Caki2 (cell line): ENCODE results near the gene CSHL1. TPM values are rescaled to one million over a fixed set of nuclear protein-coding genes. Genes with fewer than 3 reads are reported as not detected.

ENCODE experiments used
- DNase-seq: peaks from one replicate; pipeline ENCODE4 v3.0.0-alpha.2; 2015; ENCODE audit warnings: low read depth
- in situ Hi-C: cut with HindIII; loops from 2 replicates; pipeline ENCODE4 v1.10.0; 2016; ENCODE audit warnings: low sequenced_read_pairs, low pct_unique_long_range_greater_than_20kb, mixed read lengths
- total RNA-seq: library from RNA; depleted of rRNA; stranded (reverse); fragments of >200 nt; shearing (Covaris generic); gene quantifications from 2 replicates; pipeline ENCODE4 v1.2.3, GENCODE V29; 2014; ENCODE audit warnings: low replicate concordance

Gene CSHL1
- total RNA-seq, 1 experiment from 2014 or later, result not detected

DNA sequence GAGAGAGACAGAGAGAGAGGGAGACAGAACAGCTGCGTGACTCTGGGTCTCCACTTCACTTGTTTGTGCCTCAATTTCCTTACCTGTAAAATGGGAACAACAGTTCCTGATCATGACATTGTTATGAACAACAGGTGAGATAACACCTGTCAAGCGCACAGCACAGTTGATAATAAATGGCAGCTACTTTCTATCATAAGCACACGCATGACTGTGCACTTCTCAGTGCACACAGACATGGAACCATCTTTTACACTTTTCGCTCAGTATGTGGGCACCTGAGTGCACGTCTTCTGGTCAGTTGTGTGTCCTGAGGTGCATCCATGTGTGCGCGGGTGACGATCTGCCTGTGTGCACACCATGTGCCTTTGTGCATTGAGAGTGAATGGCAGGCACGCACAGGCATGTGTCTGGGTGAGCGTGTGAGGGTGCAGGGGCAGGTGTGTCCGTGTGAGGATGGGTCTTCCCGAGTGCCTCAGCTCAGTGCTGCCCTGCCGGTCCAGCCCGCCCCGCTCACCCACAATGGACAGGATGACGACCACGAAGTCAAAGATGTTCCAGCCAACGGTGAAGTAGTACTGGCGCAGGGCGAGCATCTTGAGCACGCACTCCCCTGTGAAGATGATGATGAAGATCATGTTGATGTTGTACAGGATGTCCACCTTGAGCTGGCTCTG is 31.4 kb upstream of the CSHL1 start:
- in situ Hi-C loops, result no loop called here
- DNase-seq, result no peak

- DNase-seq, result no peak
- in situ Hi-C loops, result no loop called here
Observed at GRCh38 chr17:63941751-63942150, 30.7 kb upstream of the CSHL1 start.

DNA sequence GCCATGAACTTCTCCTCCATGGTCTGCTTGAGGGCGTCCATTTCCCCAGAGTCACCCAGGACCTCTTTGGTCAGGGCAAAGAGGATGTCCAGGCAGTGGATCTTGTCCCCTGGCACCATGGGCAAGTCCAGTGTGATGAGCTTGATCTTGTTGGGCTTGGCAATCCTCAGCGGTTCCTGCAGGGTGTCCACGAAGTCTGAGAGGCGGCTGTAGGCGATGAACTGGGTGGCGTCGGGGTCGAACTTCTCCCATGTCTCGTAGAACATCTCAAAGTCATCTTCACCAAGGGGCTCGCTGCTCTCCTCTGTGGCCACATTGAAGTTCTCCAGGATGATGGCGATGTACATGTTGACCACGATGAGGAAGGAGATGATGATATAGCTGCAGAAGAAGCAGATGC is 30.1 kb upstream of the CSHL1 start:
- in situ Hi-C loops, result no loop called here
- DNase-seq, result no peak

DNA sequence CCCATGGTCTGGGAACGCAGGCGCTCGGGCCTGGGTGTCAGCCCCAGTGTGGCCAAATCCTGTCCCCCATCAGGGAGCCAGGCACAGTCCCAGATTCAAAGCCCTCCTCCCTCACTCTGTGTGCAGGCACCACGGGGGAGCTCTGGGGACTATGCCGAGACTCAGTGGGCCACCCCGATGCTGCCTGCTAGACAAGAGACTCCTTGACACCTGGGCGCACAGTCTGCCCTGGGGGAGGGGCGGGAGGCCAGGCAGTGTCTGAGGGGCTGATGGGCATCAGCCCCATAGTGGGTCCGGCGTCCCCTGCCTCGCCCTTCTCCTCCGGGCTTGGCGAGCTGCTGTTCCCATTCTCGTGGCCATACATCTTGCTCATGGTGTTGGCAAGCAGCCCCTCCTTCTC is 29.5 kb upstream of the CSHL1 start:
- in situ Hi-C loops, result no loop called here
- no peak for DNase-seq

GRCh38 chr17:63939884-63940283 is 28.8 kb upstream of the CSHL1 start:
- in situ Hi-C loops, result no loop called here
- DNase-seq, result no peak

- no peak for DNase-seq
- in situ Hi-C loops, result no loop called here
Observed at GRCh38 chr17:63939401-63939800, 28.3 kb upstream of the CSHL1 start.

- in situ Hi-C loops, result no loop called here
- no peak for DNase-seq
Observed at GRCh38 chr17:63937920-63938319, 26.9 kb upstream of the CSHL1 start.

DNA sequence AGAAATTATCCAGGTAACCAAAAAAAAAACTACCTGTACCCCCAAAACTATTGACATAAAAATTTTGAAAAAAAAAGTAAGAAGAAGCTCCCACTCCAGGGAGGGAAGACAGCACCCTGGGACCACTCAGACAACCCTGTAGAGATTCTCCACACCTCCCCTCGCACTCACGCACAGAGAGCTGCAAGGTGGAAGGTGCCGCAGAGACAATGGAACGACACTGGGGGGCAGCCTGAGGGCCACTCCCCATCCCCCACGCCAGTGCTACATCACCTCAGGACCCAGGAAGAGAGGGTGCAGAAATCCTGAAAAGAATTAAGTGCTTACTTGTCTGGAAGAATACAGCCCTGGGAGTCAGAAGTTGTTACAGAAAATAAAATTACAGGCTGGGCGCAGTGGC is 26.3 kb upstream of the CSHL1 start:
- DNase-seq, result no peak
- in situ Hi-C loops, result no loop called here

- no peak for DNase-seq
- in situ Hi-C loops, result no loop called here
Observed at GRCh38 chr17:63934183-63935112, 23.4 kb upstream of the CSHL1 start.

DNA sequence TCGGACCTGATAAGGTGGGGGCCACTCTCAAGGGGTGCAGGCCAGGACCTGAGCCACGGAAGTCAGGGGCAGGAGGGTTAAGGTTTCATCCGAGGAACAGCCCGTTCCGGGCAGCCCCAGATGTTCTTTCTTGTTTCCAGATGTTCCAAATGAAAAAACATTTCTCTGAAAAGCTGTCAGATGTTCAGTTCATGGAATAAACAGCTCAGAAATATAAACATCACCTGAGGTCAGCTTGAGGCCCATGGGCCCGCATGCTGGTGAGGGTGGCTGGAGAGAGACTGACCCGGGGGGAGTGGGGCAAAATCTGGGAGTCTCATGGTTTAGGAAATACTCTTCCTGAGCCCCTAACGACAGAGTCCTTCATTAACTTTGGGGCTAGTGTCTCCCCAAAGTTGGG is 22.5 kb upstream of the CSHL1 start:
- no peak for DNase-seq
- in situ Hi-C loops, result no loop called here

GRCh38 chr17:63932721-63933120 is 21.7 kb upstream of the CSHL1 start:
- no peak for DNase-seq
- in situ Hi-C loops, result no loop called here

GRCh38 chr17:63931981-63932561 is 21.0 kb upstream of the CSHL1 start, which contains the start of gene CD79B:
TSS of gene CD79B (minus strand) at chr17:63932331. CDS start at chr17:63932261, 70 bp downstream.
- no peak for DNase-seq
- in situ Hi-C loops, result no loop called here

- no peak for DNase-seq
- in situ Hi-C loops, result no loop called here
Observed at GRCh38 chr17:63930951-63931575, 20.0 kb upstream of the CSHL1 start.

- in situ Hi-C loops, result no loop called here
- no peak for DNase-seq
Observed at GRCh38 chr17:63929860-63930766, 19.1 kb upstream of the CSHL1 start.

GRCh38 chr17:63928966-63929695 is 18.1 kb upstream of the CSHL1 start:
- in situ Hi-C loops, result no loop called here
- no peak for DNase-seq

DNA sequence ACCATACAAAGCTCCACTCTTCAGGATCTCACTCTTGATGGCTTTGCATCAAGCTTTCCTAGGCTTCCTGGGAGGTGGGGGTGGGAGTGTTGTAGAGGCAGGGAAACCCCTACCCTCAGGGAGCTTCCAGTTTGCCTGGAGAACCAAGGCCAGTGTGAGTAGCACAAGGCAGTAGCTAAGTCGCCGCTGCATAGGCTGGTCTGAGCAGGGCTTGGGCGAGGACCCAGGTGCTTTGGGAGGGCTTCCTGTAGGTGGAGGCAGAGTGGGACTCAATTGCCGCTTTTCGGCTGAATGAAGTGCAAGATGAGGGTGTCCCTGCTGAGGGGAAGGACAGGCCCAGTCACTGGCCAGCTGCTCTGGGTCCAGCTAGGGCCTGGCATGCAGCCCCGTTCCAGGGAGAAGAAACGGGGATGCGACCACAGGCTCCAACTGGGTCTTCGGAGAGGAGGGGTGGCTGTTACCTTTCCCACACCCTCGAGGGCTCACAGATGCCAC is 17.2 kb upstream of the CSHL1 start:
- in situ Hi-C loops, result no loop called here
- no peak for DNase-seq
